ENCODE data around the gene BABAM2. TPM values are rescaled to one million over a fixed set of nuclear protein-coding genes. Genes with fewer than 3 reads are reported as not detected.

BABAM2 gene
- total and polyA plus RNA-seq, 4 donors = 9.9 to 17.0 (median 13.9) TPM

DNA sequence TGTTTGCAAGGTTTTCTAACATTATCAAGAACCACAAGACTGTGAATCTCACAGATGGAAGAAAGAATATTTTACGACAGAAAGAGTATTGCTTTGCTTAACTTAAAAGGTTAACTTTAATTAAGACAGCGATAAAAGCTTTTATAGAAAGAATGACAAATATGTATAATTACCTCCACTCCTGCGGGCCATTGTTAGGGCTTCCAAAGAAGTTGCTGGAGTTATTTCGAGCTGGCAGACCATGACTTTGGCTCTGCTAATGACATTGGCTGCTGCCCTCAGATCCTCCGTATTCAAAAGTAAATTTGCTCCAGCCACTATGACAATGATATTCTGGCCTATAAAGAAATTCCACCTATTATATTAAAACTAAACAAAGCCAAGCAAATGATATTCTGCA lies 47.6 kb upstream of the BABAM2 start:
- H3K27me3 ChIP-seq (ENCODE audit: control insufficient read depth in 4 of 4, insufficient read depth in 4 of 4, low read length in 3 of 4) = no peaks in the 10 kb centered on the region
- no peak for DNase-seq (ENCODE audit: low spot score)
- no peak overlapping the region for H3K9ac ChIP-seq (ENCODE audit: low read depth in 1 of 2, low read length in 2 of 2)
- H3K9me3 ChIP-seq (ENCODE audit: control insufficient read depth in 4 of 4, low read length in 3 of 4) = no peaks in the 10 kb centered on the region
- no peak overlapping the region for H3K4me3 ChIP-seq (ENCODE audit: low read depth in 1 of 3, low read length in 3 of 3)
- H3K4me1 ChIP-seq (ENCODE audit: control insufficient read depth in 4 of 4, insufficient read depth in 4 of 4, low read length in 3 of 4) = no peaks in the 10 kb centered on the region
- TF ChIP-seq FOXA1 (IDR thresholded peaks at IDR 0.05) = no peak
- no peak for TF ChIP-seq EGR1 (IDR thresholded peaks at IDR 0.05; ENCODE audit: low read depth in 2 of 2)
- no peak for TF ChIP-seq SP1 (IDR thresholded peaks at IDR 0.05)
- TF ChIP-seq JUND (IDR thresholded peaks at IDR 0.05) = no peak
- H3K27ac ChIP-seq (ENCODE audit: low read depth in 1 of 2, low read length in 2 of 2) = no peak overlapping the region
- H3K36me3 ChIP-seq (ENCODE audit: control insufficient read depth in 4 of 4, insufficient read depth in 3 of 4, low read depth in 1 of 4, low read length in 3 of 4) = peaks cover 1 to 24% (median 6%) of the 10 kb centered on the region in 4 donors
- 96% methylated on average over 5 of the region's 5 CpGs for whole genome bisulfite sequencing

DNA sequence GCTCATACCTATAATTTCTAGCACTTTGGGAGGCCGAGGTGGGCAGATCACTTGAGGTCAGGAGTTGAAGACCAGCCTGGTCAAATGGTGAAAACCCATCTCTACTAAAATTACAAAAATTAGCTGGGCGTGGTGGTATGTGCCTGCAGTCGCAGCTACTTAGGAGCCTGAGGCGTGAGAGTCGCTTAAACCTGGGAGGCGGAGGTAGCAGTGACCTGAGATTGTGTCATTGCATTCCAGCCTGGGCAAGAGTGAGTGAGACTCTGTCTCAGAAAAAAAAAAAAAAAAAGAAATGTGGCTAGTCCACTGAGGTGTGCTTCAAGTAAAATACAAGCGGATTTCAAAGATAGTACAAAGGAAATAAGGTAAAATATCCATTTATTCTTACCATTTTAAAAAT lies 46.5 kb upstream of the BABAM2 start:
- DNase-seq (ENCODE audit: low spot score) = no peak
- H3K4me3 ChIP-seq (ENCODE audit: low read depth in 1 of 3, low read length in 3 of 3) = no peak overlapping the region
- no peaks in the 10 kb centered on the region for H3K4me1 ChIP-seq (ENCODE audit: control insufficient read depth in 4 of 4, insufficient read depth in 4 of 4, low read length in 3 of 4)
- H3K36me3 ChIP-seq (ENCODE audit: control insufficient read depth in 4 of 4, insufficient read depth in 3 of 4, low read depth in 1 of 4, low read length in 3 of 4) = peaks cover 3 to 21% (median 6%) of the 10 kb centered on the region in 4 donors
- no peak overlapping the region for H3K27ac ChIP-seq (ENCODE audit: low read depth in 1 of 2, low read length in 2 of 2)
- 96% methylated on average over 7 of the region's 7 CpGs for WGBS
- H3K9ac ChIP-seq (ENCODE audit: low read depth in 1 of 2, low read length in 2 of 2) = no peak overlapping the region
- H3K9me3 ChIP-seq (ENCODE audit: control insufficient read depth in 4 of 4, low read length in 3 of 4) = no peaks in the 10 kb centered on the region
- TF ChIP-seq GABPA (IDR thresholded peaks at IDR 0.05 in 1 of 2, conservative IDR thresholded peaks at IDR 0.05 in 1 of 2) (no peak), RAD21 (IDR thresholded peaks at IDR 0.05) (no peak), FOXA1 (IDR thresholded peaks at IDR 0.05) (no peak), SP1 (IDR thresholded peaks at IDR 0.05) (no peak), HNF4G (IDR thresholded peaks at IDR 0.05) (no peak), TAF1 (conservative IDR thresholded peaks at IDR 0.05) (no peak), RXRA (IDR thresholded peaks at IDR 0.05) (no peak), HNF4A (conservative IDR thresholded peaks at IDR 0.05) (no peak), YY1 (IDR thresholded peaks at IDR 0.05) (no peak), FOXA2 (IDR thresholded peaks at IDR 0.05) (no peak), JUND (IDR thresholded peaks at IDR 0.05) (no peak)
- TF ChIP-seq, protein P1, sequence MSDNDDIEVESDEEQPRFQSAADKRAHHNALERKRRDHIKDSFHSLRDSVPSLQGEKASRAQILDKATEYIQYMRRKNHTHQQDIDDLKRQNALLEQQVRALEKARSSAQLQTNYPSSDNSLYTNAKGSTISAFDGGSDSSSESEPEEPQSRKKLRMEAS (IDR thresholded peaks at IDR 0.05) = no peak
- TF ChIP-seq, protein P2, sequence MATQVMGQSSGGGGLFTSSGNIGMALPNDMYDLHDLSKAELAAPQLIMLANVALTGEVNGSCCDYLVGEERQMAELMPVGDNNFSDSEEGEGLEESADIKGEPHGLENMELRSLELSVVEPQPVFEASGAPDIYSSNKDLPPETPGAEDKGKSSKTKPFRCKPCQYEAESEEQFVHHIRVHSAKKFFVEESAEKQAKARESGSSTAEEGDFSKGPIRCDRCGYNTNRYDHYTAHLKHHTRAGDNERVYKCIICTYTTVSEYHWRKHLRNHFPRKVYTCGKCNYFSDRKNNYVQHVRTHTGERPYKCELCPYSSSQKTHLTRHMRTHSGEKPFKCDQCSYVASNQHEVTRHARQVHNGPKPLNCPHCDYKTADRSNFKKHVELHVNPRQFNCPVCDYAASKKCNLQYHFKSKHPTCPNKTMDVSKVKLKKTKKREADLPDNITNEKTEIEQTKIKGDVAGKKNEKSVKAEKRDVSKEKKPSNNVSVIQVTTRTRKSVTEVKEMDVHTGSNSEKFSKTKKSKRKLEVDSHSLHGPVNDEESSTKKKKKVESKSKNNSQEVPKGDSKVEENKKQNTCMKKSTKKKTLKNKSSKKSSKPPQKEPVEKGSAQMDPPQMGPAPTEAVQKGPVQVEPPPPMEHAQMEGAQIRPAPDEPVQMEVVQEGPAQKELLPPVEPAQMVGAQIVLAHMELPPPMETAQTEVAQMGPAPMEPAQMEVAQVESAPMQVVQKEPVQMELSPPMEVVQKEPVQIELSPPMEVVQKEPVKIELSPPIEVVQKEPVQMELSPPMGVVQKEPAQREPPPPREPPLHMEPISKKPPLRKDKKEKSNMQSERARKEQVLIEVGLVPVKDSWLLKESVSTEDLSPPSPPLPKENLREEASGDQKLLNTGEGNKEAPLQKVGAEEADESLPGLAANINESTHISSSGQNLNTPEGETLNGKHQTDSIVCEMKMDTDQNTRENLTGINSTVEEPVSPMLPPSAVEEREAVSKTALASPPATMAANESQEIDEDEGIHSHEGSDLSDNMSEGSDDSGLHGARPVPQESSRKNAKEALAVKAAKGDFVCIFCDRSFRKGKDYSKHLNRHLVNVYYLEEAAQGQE (IDR thresholded peaks at IDR 0.05) = no peak
- TF ChIP-seq, protein P3, sequence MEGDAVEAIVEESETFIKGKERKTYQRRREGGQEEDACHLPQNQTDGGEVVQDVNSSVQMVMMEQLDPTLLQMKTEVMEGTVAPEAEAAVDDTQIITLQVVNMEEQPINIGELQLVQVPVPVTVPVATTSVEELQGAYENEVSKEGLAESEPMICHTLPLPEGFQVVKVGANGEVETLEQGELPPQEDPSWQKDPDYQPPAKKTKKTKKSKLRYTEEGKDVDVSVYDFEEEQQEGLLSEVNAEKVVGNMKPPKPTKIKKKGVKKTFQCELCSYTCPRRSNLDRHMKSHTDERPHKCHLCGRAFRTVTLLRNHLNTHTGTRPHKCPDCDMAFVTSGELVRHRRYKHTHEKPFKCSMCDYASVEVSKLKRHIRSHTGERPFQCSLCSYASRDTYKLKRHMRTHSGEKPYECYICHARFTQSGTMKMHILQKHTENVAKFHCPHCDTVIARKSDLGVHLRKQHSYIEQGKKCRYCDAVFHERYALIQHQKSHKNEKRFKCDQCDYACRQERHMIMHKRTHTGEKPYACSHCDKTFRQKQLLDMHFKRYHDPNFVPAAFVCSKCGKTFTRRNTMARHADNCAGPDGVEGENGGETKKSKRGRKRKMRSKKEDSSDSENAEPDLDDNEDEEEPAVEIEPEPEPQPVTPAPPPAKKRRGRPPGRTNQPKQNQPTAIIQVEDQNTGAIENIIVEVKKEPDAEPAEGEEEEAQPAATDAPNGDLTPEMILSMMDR (IDR thresholded peaks at IDR 0.05; ENCODE audit: low read depth, low read length, missing input control) = no peak
- H3K27me3 ChIP-seq (ENCODE audit: control insufficient read depth in 4 of 4, insufficient read depth in 4 of 4, low read length in 3 of 4) = no peaks in the 10 kb centered on the region

All from liver (tissue), 9 donors.